ENCODE data around the gene IFRD1.

Gene IFRD1

GRCh38 chr7:112433289-112433688 is 17.0 kb upstream of the IFRD1 start (continued):
- TF ChIP-seq KLF16 (tag by site-specific recombination; IDR thresholded peaks at IDR 0.05) = no peak

- TF ChIP-seq HOXD13 (CRISPR knock-in tag; IDR thresholded peaks at IDR 0.05; ENCODE audit: borderline replicate concordance) = no peak
- no peak for TF ChIP-seq KLF8 (tag by site-specific recombination; IDR thresholded peaks at IDR 0.05)
- TF ChIP-seq ZNF146 (tag by site-specific recombination; IDR thresholded peaks at IDR 0.05) = no peak
- no peak for TF ChIP-seq ZNF792 (tag by site-specific recombination; IDR thresholded peaks at IDR 0.05)
- no peak for TF ChIP-seq ZNF830 (tag by site-specific recombination; IDR thresholded peaks at IDR 0.05; ENCODE audit: low read depth)
- TF ChIP-seq ZNF341 (tag by site-specific recombination; IDR thresholded peaks at IDR 0.05; ENCODE audit: low read depth) = no peak
- TF ChIP-seq OSR2 (tag by site-specific recombination; IDR thresholded peaks at IDR 0.05) = no peak
- no peak for TF ChIP-seq ZNF266 (tag by site-specific recombination; IDR thresholded peaks at IDR 0.05; ENCODE audit: low read depth)
- no peak for TF ChIP-seq AEBP2 (tag by site-specific recombination; IDR thresholded peaks at IDR 0.05; ENCODE audit: borderline replicate concordance)
- TF ChIP-seq ZNF132 (tag by site-specific recombination; IDR thresholded peaks at IDR 0.05; ENCODE audit: borderline replicate concordance) = no peak
- TF ChIP-seq ZNF148 (tag by site-specific recombination; IDR thresholded peaks at IDR 0.05; ENCODE audit: borderline replicate concordance) = no peak
- no peak for TF ChIP-seq IKZF3 (tag by site-specific recombination; IDR thresholded peaks at IDR 0.05)
- TF ChIP-seq GLIS1 (tag by site-specific recombination; IDR thresholded peaks at IDR 0.05) = no peak
- no peak for TF ChIP-seq SETDB1 (IDR thresholded peaks at IDR 0.05; ENCODE audit: insufficient read length, low read length)
- no peak for TF ChIP-seq SP3 (tag by site-specific recombination; IDR thresholded peaks at IDR 0.05)
- TF ChIP-seq ZNF626 (tag by site-specific recombination; IDR thresholded peaks at IDR 0.05) = no peak
- TF ChIP-seq ZNF18 (tag by site-specific recombination; IDR thresholded peaks at IDR 0.05) = no peak
- TF ChIP-seq ZBTB20 (tag by site-specific recombination; IDR thresholded peaks at IDR 0.05) = no peak
- CTCF ChIA-PET = interaction anchor here (1.1 kb wide), 1 partner anchor 28 kb away, joined by 6 read pairs; no protein-coding TSS in a partner anchor
Measured at GRCh38 chr7:112437072-112437471, 13.2 kb upstream of the IFRD1 start.

GRCh38 chr7:112439476-112439875 is 10.8 kb upstream of the IFRD1 start:
- ChIA-PET POLR2A (no interaction called here), CTCF (no interaction called here)
- H3K9me3 ChIP-seq (ENCODE audit: control insufficient read depth, insufficient read depth, low read depth, low read length) = no peaks in the 10 kb centered on the region
- H3K27ac ChIP-seq (ENCODE audit: extremely low read depth, low read depth, low read length) = no peak overlapping the region
- H3K4me1 ChIP-seq (ENCODE audit: control insufficient read depth, insufficient read depth, low read length) = no peaks in the 10 kb centered on the region
- no peak overlapping the region for H3K4me3 ChIP-seq (ENCODE audit: low read depth, low read length)
- H3K36me3 ChIP-seq (ENCODE audit: control insufficient read depth in 2 of 2, insufficient read depth in 1 of 2, low read length in 2 of 2) = no peaks in the 10 kb centered on the region
- TF ChIP-seq HIC1 (tag by site-specific recombination; IDR thresholded peaks at IDR 0.05) (no peak), ZNF513 (tag by site-specific recombination; IDR thresholded peaks at IDR 0.05) (no peak), ZNF239 (tag by site-specific recombination; IDR thresholded peaks at IDR 0.05) (no peak), ZSCAN16 (tag by site-specific recombination; IDR thresholded peaks at IDR 0.05) (no peak), ZNF23 (tag by site-specific recombination; IDR thresholded peaks at IDR 0.05; ENCODE audit: borderline replicate concordance) (no peak), SETDB1 (IDR thresholded peaks at IDR 0.05; ENCODE audit: insufficient read length, low read length) (no peak), OSR2 (tag by site-specific recombination; IDR thresholded peaks at IDR 0.05) (no peak), KLF1 (tag by site-specific recombination; IDR thresholded peaks at IDR 0.05) (no peak), ZFP3 (tag by site-specific recombination; IDR thresholded peaks at IDR 0.05; ENCODE audit: low read depth) (no peak)

More at GRCh38 chr7:112437072-112437471, 13.2 kb upstream of the IFRD1 start:
- no peaks in the 10 kb centered on the region for H3K4me1 ChIP-seq (ENCODE audit: control insufficient read depth, insufficient read depth, low read length)
- no peak overlapping the region for H3K4me3 ChIP-seq (ENCODE audit: low read depth, low read length)
- POLR2A ChIA-PET = interaction anchor here (5.8 kb wide), 1 partner anchor 13 kb away, joined by 39 read pairs; the partner anchor contains the start of gene IFRD1
- H3K27ac ChIP-seq (ENCODE audit: extremely low read depth, low read depth, low read length) = no peak overlapping the region
- H3K36me3 ChIP-seq (ENCODE audit: control insufficient read depth in 2 of 2, insufficient read depth in 1 of 2, low read length in 2 of 2) = no peaks in the 10 kb centered on the region
- H3K9me3 ChIP-seq (ENCODE audit: control insufficient read depth, insufficient read depth, low read depth, low read length) = no peaks in the 10 kb centered on the region

All from HEK293 (cell line).